Measurements from ENCODE around the gene REXO5.

DNA sequence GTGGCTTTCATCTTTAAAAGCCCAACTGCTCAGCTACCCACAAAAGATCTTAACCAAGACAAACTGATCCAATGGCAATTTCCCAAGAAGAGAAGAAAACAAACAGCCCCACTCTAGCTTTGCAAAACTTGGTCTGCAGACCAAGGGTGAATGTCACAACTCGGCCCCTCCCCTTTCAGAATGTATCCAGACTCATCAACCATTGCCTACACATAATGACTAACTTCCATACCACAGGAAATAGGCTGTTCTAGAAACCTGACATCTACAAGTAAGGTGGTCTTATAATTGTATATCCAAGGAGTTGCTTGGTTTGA lies 77.9 kb downstream of the REXO5 start:
- TF ChIP-seq, protein P1, sequence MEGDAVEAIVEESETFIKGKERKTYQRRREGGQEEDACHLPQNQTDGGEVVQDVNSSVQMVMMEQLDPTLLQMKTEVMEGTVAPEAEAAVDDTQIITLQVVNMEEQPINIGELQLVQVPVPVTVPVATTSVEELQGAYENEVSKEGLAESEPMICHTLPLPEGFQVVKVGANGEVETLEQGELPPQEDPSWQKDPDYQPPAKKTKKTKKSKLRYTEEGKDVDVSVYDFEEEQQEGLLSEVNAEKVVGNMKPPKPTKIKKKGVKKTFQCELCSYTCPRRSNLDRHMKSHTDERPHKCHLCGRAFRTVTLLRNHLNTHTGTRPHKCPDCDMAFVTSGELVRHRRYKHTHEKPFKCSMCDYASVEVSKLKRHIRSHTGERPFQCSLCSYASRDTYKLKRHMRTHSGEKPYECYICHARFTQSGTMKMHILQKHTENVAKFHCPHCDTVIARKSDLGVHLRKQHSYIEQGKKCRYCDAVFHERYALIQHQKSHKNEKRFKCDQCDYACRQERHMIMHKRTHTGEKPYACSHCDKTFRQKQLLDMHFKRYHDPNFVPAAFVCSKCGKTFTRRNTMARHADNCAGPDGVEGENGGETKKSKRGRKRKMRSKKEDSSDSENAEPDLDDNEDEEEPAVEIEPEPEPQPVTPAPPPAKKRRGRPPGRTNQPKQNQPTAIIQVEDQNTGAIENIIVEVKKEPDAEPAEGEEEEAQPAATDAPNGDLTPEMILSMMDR (IDR thresholded peaks at IDR 0.05), result no peak
- no peak for TF ChIP-seq EZH2 (IDR thresholded peaks at IDR 0.05; ENCODE audit: borderline replicate concordance, insufficient read depth, low read depth, low read length, poor library complexity, severe bottlenecking)

Measured in B cell (primary cell).